T-helper 1 cell treated with Interleukin-12 subunit alpha and Interleukin-12 subunit beta and Interleukin-4 antibody, amounts not matched to agents 30 ng/mL and 1 ng/mL, for 36 hours (primary cell): ENCODE measurements around the gene ARHGAP45. TPM values are rescaled to one million over a fixed set of nuclear protein-coding genes. Genes with fewer than 3 reads are reported as not detected.

Experiments used
- intact Hi-C: fragments of 100-400 bp; cut with micrococcal nuclease; formaldehyde crosslinking; loops from one replicate; pipeline ENCODE4 v1.15.1; 2024
- total RNA-seq: library from RNA; stranded (reverse); gene quantifications from 2 replicates; pipeline ENCODE4 v1.2.3, GENCODE V29; 2022

The ARHGAP45 gene
- total RNA-seq, 1 donor from 2014 or later, result 471 TPM

GRCh38 chr19:1054102-1055027, 12.6 kb upstream of the ARHGAP45 start:
- intact Hi-C loops, result no loop called here

DNA sequence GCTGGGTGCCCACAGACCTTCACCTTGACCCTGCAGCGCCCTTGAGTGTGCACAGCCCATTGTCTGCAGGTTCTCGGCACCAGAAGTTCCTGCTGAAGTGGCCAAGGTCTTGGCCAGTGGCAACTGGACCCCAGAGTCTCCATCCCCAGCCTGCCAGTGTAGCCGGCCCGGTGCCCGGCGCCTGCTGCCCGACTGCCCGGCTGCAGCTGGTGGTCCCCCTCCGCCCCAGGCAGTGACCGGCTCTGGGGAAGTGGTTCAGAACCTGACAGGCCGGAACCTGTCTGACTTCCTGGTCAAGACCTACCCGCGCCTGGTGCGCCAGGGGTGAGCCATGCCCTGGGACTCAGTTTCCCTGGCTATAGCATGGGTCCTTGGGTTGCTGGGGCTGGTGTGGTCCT, 11.9 kb upstream of the ARHGAP45 start:
- intact Hi-C loops, result no loop called here

DNA sequence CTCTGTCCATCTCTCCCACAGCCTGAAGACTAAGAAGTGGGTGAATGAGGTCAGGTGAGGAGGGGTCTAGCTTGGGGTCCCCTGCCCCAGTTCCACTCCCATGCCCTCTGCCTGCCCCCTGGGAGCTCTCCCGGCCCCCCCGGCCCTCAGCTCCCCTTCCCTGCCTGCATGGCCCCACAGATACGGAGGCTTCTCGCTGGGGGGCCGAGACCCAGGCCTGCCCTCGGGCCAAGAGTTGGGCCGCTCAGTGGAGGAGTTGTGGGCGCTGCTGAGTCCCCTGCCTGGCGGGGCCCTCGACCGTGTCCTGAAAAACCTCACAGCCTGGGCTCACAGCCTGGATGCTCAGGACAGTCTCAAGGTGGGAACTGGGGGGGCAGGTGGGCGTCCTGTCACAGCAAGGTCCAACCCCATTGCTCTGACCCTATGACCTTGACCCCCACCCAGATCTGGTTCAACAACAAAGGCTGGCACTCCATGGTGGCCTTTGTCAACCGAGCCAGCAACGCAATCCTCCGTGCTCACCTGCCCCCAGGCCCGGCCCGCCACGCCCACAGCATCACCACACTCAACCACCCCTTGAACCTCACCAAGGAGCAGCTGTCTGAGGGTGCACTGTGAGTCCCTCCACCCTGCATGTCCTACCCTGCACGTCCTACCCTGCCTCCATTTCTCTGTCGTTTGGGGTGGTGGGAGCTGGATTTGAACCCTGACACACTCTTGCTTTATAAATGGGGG, 10.9 kb upstream of the ARHGAP45 start:
- intact Hi-C loops, result no loop called here

- intact Hi-C loops, result no loop called here
Measured at GRCh38 chr19:1057176-1057855, 9.7 kb upstream of the ARHGAP45 start.

DNA sequence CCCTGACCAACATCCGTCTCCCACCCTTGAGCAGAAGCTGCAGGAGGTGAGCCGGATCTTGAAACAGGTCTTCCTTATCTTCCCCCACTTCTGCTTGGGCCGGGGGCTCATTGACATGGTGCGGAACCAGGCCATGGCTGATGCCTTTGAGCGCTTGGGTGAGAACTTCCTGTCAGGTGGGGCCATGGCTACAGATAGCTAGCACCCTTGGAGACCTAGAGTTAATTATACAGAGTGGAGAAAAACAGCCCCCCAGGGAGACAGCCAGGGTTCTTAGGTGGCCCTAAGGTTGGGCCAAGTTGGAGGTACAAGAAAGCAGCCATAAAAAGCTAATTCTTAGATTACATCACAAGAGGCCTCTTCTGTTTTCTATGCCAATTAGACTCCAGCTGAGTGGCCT, 8.9 kb upstream of the ARHGAP45 start:
- intact Hi-C loops, result no loop called here

DNA sequence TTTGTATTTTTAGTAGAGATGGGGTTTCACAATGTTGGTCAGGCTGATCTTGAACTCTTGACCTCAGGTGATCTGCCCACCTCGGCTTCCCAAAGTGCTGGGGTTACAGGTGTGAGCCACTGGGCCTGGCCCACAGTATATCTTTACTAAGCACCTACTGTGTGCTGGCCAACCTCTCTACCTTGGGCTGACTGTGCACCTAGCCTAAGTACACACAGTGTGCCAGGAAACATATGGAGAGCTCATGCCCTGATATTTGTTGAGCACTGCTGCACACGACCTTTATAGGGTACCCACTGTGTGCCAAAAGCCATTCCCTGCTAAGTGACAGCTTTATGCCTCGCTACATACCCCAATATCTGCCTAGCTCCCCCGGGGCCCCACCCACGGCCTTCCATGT, 6.3 kb upstream of the ARHGAP45 start:
- intact Hi-C loops, result no loop called here

DNA sequence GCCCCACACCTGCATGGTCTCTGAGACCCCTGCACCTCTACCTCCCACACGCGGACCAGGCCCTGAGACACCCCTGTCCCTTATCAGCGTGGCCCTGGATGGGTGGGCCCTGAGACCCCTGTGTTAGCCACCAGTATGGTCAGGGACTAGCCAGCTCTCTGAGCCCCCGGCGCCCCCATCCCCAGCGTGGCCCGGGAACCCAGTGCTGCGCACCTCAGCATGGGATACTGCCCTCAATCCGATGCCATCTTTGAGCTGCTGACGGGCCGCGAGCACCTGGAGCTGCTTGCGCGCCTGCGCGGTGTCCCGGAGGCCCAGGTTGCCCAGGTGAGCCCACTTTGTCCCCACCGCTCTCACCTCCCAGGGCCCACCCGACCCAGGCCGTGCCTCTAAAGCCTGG, 5.0 kb upstream of the ARHGAP45 start:
- intact Hi-C loops, result no loop called here

GRCh38 chr19:1062387-1063029, 4.5 kb upstream of the ARHGAP45 start:
- intact Hi-C loops, result loop anchor here (1.0 kb wide), 2 partner anchors 20 to 71 kb away; no protein-coding TSS in a partner anchor

- intact Hi-C loops, result loop anchor here (1.0 kb wide), 2 partner anchors 19 to 72 kb away; no protein-coding TSS in a partner anchor
Measured at GRCh38 chr19:1063030-1063908, 3.7 kb upstream of the ARHGAP45 start.

DNA sequence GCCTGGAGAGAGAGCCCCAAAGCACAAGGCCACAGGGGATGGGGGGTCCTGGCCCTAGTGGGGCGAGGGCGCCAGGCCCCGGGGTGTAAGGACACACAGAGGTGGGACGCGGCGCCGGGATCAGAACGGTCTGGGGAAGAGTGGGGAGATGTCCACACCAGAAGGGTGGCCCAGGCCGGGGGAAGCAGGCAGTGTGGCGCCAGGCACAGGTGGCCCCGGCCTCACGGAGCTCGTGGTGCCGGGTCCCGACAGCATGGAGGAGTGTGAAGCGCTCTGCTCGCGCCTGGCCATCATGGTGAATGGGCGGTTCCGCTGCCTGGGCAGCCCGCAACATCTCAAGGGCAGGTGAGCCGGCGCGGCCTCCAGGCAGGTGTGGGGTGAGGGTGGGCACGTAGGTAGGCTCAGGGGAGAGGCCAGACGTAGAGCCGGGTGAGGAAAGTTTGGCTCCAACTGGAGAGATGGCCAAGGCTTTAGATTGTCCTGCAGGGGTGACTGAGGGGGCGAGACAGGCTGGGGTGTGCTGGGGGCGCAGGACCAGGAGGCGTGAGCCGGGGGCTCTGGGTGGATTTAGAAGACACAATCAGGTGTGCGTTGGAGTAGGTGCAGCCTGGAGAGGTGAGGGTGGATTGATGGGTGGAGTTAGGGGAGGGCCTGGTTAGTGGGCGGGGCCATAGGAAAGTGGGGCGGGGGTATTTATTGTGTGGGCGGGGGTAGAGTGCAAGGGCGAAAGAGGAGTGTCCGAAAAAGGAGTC, 2.9 kb upstream of the ARHGAP45 start:
- intact Hi-C loops, result loop anchor here (1.0 kb wide), 2 partner anchors 18 to 73 kb away; no protein-coding TSS in a partner anchor

DNA sequence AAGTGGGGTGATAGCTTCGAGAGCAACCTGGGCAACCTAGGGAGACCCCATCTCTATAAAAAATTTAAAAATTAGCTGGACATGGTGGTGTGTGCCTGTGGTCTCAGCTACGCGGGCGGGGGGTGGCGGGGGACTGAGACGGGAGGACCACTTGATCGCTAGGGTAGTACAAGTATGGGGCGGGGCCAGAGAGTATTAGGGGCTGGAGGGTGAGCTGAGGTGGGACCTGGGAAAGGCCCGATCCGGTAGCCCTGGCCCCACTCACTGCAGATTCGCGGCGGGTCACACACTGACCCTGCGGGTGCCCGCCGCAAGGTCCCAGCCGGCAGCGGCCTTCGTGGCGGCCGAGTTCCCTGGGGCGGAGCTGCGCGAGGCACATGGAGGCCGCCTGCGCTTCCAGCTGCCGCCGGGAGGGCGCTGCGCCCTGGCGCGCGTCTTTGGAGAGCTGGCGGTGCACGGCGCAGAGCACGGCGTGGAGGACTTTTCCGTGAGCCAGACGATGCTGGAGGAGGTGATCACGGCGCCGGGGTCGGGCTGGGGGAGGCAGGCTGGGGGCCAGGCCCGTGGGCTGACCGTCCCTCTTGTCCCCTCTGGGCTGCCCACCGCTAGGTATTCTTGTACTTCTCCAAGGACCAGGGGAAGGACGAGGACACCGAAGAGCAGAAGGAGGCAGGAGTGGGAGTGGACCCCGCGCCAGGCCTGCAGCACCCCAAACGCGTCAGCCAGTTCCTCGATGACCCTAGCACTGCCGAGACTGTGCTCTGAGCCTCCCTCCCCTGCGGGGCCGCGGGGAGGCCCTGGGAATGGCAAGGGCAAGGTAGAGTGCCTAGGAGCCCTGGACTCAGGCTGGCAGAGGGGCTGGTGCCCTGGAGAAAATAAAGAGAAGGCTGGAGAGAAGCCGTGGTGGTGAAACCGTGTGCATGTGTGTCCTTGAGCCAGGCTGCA, 2.0 kb upstream of the ARHGAP45 start:
- intact Hi-C loops, result loop anchor here (1.0 to 5.0 kb wide), 2 partner anchors 24 to 127 kb away; no protein-coding TSS in a partner anchor

GRCh38 chr19:1065606-1066109, 1.3 kb upstream of the ARHGAP45 start:
- intact Hi-C loops, result loop anchor here (1.0 to 5.0 kb wide), 4 partner anchors 24 to 203 kb away; partner anchors contain the start of gene POLR2E

GRCh38 chr19:1066251-1066747, 668 bp upstream of the ARHGAP45 start:
- intact Hi-C loops, result loop anchor here (2.0 to 5.0 kb wide), 3 partner anchors 29 to 203 kb away; partner anchors contain the start of gene POLR2E

- intact Hi-C loops, result loop anchor here (2.0 to 5.0 kb wide), 3 partner anchors 27 to 205 kb away; partner anchors contain the start of gene POLR2E
Measured at GRCh38 chr19:1067341-1067957, 482 bp downstream of the ARHGAP45 start.

DNA sequence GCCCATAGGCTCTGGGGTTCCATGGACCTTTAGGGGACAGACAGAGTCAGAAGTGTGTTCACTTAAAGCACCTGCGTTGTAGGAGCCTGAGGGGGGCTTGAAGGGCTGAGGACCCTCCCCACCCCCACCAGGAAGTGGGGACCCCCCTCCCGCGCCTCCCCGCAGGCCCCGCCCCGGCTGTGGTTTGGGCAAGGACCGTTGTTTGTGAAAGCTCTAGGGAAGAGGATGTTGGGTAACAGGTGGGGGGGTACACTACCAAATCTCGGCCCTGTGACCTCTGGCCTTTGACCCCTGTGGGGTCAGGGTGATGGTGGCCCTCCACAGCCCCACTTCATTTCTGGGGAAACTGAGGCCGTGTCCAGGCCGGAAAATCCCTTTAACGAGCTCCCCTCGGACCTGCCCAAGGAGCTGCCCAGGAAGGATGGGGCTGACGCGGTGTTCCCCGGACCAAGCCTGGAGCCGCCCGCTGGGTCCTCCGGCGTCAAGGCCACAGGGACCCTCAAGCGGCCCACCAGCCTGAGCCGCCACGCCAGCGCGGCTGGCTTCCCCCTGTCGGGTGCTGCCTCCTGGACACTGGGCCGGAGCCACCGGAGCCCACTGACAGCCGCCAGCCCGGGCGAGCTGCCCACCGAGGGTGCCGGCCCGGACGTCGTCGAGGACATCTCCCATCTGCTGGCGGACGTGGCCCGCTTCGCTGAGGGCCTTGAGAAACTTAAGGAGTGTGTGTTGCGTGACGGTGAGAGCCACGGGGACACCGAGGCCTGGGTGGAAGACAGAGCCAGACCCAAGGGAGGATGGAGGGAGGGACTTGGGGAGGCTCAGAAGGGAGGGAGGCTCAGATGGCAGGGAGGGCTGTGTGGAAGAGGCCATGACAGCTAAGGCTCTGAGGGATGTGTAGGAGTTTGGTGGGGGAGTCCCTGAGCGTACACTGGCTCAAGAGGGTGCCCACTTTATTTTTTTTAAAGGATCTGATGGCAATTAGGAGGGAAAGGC, 1.3 kb downstream of the ARHGAP45 start:
- intact Hi-C loops, result loop anchor here (1.0 to 5.0 kb wide), 3 partner anchors 9 to 124 kb away; partner anchors contain the start of genes RNU6-2 and TMEM259
